Large intestine (tissue), 3 donors: ENCODE data around the gene LSM2. TPM values are rescaled to one million over a fixed set of nuclear protein-coding genes. Genes with fewer than 3 reads are reported as not detected.

ENCODE experiments used
- DNase-seq, 2 donors: peaks; one replicate each; pipeline versions ENCODE4 v3.0.0 to v3.0.0-alpha.2; 2013
- H3K27ac ChIP-seq: one replicate; pipeline ENCODE4 v1.5.1; 2013; ENCODE audit warnings: low read length
- H3K27me3 ChIP-seq: 2 replicates; pipeline ENCODE4 v1.6.1; 2013; ENCODE audit warnings: low read length; ENCODE audit not compliant: control insufficient read depth, insufficient read depth
- H3K36me3 ChIP-seq: 2 replicates; pipeline ENCODE4 v1.6.1; 2013; ENCODE audit warnings: low read length; ENCODE audit not compliant: control insufficient read depth, insufficient read depth
- H3K4me1 ChIP-seq: one replicate; pipeline ENCODE4 v1.6.1; 2013; ENCODE audit warnings: low read length; ENCODE audit not compliant: control insufficient read depth, insufficient read depth
- H3K4me3 ChIP-seq: one replicate; pipeline ENCODE4 v1.5.1; 2013; ENCODE audit warnings: low read length
- H3K9me3 ChIP-seq: one replicate; pipeline ENCODE4 v1.6.1; 2013; ENCODE audit warnings: mild to moderate bottlenecking, low read depth, low read length, moderate library complexity; ENCODE audit not compliant: control insufficient read depth
- WGBS: methylation state at CpG from one replicate; pipeline ENCODE4 v1.1.5; 2013; ENCODE audit warnings: low lambda C conversion rate; ENCODE audit not compliant: insufficient coverage; 5-methylcytosine and 5-hydroxymethylcytosine counted together
- polyA plus RNA-seq: library from polyadenylated mRNA; unstranded; fragments of 120-200 nt; gene quantifications from one replicate; pipeline ENCODE4 v1.2.1, GENCODE V29; 2013

The LSM2 gene
- polyA plus RNA-seq, 1 donor: 51.4 TPM

DNA sequence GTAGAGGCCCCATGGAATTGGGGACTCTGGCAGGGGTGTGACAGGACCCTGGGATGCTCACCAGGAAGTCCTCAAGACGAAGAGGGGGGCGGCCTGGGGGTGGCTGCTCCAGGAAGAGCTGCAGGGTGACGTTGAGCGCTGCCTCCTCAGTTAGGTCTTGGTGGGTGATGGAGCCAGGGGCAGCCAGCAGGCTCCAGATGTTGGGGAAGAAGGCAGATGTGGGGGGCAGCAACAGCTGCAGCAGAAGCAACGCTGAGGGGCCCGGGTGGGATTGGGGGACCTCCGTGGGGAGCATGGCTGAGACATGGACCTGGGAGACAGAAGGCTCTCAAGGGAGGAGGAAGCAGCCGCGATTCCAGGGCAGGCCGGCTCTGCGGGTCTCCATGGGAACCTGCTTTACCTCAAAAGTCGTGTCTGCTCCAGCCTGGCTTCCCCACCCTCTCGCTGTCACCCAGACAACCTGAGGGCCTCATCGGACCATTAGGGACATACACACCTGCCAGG, 30.2 kb downstream of the LSM2 start:
- no peak for DNase-seq
- Histone ChIP-seq H3K4me1 (peaks cover 36% of the 10 kb centered on the region), H3K9me3 (peaks cover 2% of the 10 kb centered on the region), H3K27me3 (no peaks in the 10 kb centered on the region), H3K36me3 (peaks cover 32% of the 10 kb centered on the region), H3K27ac (peak overlapping the region; percentile 95), H3K4me3 (peak overlapping the region; percentile 49)
- no CpG with 5 or more reads among the region's 14 CpGs for WGBS

DNA sequence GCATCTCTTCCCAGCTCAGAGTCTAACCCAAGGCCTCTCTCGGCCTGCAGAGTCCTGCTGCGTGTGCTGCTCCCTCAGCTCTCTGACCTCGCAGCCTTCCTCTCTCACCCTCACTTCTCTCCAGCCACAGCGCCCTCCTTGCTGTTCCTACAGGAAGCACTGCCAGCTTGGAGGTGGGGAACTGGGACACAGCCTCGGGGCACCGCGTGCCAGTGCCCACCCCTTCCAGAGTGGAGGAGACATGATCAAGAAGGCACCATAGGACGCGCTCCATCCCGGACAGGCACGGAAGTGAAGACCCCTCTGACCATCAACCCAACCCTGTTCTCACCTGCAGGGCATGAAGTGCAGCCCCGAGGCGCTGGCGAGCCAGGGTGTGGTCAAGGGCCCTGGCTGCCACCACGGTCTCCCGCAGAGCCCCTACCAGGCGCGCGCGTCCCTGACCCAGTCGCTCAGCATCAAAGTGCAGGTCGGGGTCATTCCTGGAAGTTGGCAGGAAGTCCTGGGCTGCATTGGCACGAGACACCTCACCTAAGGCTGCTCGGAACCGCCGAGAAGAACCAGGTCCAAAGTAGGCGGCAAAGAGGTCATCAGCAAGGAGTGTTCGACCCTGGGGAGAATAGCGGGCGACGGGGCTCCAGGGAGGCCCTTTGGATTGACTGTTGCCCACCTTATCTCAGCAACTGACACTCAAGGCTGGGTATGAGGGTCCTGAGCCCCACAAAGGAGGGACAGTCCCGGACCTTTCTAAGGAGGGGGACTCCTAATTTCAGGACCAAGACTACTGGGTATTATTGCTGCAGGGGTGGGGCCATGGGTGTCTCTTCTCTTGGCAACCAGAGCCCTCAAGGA, 30.9 kb downstream of the LSM2 start:
- H3K27ac ChIP-seq: peak overlapping the region; percentile 95
- DNase-seq: no peak
- WGBS: 100% methylated on average over 1 of the region's 32 CpGs
- H3K4me1 ChIP-seq: peaks cover 36% of the 10 kb centered on the region
- no peaks in the 10 kb centered on the region for H3K27me3 ChIP-seq
- H3K36me3 ChIP-seq: peaks cover 25% of the 10 kb centered on the region
- H3K9me3 ChIP-seq: peaks cover 2% of the 10 kb centered on the region
- H3K4me3 ChIP-seq: peak overlapping the region; percentile 49

DNA sequence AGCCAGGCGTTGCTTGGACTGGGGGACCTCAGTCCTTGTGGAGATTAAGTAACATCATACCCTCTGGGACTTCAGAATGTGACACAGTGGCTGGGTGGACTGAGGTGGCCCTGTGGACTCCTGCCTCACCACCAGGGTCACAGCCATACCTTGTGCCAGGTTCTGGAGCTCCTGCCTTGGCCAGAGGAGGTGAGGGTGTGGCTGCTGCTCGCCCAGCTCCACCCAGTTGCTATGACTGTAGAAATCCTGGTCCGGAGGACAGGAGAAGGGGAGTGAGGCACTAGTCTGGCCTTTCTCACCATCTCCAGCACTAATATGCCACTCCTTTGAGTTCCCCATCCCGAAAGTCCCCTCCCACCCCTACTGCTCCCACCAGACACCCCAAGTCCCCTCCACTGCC, 31.6 kb downstream of the LSM2 start:
- peak overlapping the region; percentile 13 for H3K27ac ChIP-seq
- no peaks in the 10 kb centered on the region for H3K27me3 ChIP-seq
- peaks cover 36% of the 10 kb centered on the region for H3K4me1 ChIP-seq
- peak; percentile 56 to 75 for DNase-seq
- H3K4me3 ChIP-seq: no peak overlapping the region
- peaks cover 2% of the 10 kb centered on the region for H3K9me3 ChIP-seq
- peaks cover 18% of the 10 kb centered on the region for H3K36me3 ChIP-seq
- no CpG with 5 or more reads among the region's 4 CpGs for WGBS

DNA sequence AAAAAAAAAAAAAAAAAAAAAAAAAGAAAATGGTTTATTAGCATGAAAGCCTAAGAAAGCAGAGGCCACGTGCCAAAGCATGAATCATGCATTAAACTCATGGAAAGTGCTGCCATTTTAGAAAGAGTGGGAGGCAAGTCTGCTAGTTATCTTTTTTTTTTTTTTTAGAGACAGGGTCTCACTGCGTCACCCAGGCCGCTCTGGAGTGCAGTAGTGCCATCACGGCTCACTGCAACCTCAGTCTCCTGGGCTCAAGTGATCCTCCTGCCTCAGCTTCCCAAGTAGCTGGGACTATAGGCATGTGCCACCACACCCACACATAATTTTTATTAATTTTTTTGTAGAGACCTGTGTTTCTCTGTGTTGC, 34.8 kb downstream of the LSM2 start:
- Histone ChIP-seq H3K36me3 (no peaks in the 10 kb centered on the region), H3K27ac (no peak overlapping the region), H3K9me3 (peaks cover 2% of the 10 kb centered on the region), H3K4me3 (no peak overlapping the region), H3K27me3 (no peaks in the 10 kb centered on the region), H3K4me1 (peaks cover 22% of the 10 kb centered on the region)
- no CpG with 5 or more reads among the region's 4 CpGs for WGBS
- no peak for DNase-seq

DNA sequence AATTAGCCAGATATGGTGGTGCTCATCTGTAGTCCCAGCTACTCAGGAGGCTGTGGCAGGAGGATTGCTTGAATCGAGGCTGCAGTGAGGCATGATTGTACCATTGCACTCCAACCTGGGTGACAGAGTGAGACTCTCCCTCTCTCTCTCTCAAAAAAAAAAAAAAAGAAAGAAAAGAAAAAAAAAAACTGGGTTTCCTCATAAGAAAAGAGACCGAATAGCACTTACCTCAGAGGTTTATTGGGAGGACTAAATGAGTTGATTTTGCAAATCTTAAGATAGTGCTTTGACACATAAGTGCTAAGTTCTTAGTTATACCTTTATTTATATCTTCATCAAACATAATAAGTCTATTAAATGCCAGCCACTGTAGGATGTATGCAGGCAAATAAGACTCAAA, 35.9 kb downstream of the LSM2 start:
- H3K4me1 ChIP-seq: peaks cover 21% of the 10 kb centered on the region
- no peak for DNase-seq
- no peaks in the 10 kb centered on the region for H3K27me3 ChIP-seq
- no peak overlapping the region for H3K27ac ChIP-seq
- no peaks in the 10 kb centered on the region for H3K36me3 ChIP-seq
- peaks cover 1% of the 10 kb centered on the region for H3K9me3 ChIP-seq
- WGBS: no CpG with 5 or more reads among the region's 2 CpGs
- no peak overlapping the region for H3K4me3 ChIP-seq

DNA sequence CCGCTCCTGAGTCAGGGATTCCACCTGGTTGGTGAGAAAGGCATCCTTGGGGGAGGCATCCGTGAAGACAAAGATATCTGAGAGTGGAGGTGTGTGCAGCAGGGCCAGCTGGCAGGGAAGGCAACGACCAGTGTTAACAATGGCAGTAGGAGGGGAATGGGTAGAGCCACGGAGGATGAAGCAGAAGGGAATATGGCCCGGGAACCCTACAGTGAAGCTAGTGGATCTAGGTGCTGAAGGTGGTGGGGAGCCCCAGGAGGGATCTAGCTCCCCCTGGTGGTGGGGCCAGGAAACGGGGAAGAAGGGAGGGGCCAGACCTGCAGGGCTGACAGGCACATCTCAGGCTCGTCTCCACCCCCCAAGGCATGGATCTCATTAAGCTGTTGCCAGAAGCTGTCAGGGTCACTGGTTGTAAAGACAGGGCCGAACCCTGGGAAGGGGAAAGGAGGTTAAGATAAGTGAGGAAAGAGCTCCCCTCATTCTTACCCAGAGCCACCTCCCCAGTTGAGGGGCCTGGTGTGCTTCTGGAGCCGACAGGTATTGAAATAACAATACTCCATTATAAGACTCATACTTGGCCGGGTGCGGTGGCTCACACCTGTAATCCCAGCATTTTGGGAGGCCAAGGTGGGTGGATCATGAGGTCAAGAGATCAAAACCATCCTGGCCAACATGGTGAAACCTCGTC, 36.9 kb downstream of the LSM2 start:
- Histone ChIP-seq H3K9me3 (no peaks in the 10 kb centered on the region), H3K4me3 (no peak overlapping the region), H3K27me3 (no peaks in the 10 kb centered on the region), H3K27ac (no peak overlapping the region), H3K4me1 (peaks cover 16% of the 10 kb centered on the region), H3K36me3 (no peaks in the 10 kb centered on the region)
- WGBS: 40% methylated on average over 1 of the region's 12 CpGs
- DNase-seq: peak; percentile 79 to 81

DNA sequence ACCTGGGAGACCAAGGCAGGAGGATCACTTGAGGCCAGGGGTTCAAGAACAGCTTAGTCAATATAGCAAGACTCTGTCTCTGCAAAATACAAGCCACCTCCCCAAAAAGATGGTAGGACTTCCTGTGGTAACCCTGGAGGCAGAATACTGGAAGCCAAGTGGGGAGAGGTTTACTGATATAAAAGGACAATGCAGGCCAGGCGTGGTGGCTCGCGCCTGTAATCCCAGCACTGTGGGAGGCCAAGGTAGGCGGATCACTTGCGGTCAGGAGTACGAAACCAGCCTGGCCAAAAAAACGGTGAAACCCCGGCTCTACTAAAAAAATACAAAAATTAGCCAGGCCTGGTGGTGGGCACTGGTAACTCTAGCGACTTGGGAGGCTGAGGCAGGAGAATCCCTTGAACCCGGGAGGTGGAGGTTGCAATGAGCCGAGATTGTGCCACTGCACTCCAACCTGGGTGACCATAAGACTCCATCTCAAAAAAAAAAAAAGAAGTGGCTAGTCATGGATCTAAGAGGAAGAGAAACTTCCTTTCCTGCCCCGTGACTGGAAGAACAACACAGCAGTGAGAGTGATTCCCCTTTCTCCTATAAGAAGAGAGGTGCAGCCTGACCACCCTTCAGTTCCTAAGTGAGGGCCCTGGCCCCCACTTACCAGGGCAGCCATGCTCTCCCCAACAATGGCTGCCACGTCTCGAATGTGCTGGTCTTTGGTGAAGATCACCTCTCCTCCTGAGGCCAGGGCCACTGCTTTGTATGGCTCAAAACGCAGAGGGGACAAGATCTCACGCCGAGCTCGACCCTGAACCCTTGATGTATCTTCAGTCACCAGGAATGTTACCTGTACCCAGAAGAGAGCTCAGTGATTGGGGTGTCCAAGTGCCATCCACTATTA, 38.2 kb downstream of the LSM2 start:
- Histone ChIP-seq H3K27ac (no peak overlapping the region), H3K9me3 (no peaks in the 10 kb centered on the region), H3K4me3 (no peak overlapping the region), H3K4me1 (peaks cover 24% of the 10 kb centered on the region), H3K27me3 (no peaks in the 10 kb centered on the region), H3K36me3 (no peaks in the 10 kb centered on the region)
- DNase-seq: no peak
- WGBS: no CpG with 5 or more reads among the region's 18 CpGs

DNA sequence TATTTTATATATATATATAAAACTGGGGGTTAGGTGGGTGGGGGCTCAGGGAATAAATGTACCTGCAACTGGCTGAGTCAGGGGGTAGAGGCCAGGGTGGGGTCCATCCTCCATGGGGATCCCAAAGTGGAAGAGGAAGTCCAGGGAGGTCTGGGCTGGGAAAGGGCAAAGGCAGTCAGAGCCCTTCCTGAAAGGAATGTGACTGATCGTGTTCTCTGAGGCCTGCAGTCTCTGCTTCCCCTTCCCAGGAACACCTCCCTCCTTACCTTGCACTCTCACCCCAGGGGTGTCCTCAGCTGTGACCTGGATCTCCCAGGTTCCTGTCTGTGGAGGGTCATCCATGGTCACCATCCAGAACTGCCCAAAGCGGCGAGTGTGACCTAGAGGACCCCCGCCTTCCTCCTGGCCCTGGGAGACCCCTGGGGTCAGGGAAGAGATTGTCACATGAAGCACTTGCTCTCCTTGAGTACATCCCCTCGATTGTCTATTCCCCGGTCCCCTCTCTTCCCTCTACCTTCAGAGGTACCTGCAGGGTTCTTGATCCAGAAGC, 39.6 kb downstream of the LSM2 start:
- DNase-seq: peak in 1 of 2 donors; percentile 31
- Histone ChIP-seq H3K36me3 (peaks cover 9% of the 10 kb centered on the region), H3K9me3 (no peaks in the 10 kb centered on the region), H3K4me3 (no peak overlapping the region), H3K27ac (no peak overlapping the region), H3K27me3 (no peaks in the 10 kb centered on the region), H3K4me1 (peaks cover 30% of the 10 kb centered on the region)
- no CpG with 5 or more reads among the region's 6 CpGs for WGBS

DNA sequence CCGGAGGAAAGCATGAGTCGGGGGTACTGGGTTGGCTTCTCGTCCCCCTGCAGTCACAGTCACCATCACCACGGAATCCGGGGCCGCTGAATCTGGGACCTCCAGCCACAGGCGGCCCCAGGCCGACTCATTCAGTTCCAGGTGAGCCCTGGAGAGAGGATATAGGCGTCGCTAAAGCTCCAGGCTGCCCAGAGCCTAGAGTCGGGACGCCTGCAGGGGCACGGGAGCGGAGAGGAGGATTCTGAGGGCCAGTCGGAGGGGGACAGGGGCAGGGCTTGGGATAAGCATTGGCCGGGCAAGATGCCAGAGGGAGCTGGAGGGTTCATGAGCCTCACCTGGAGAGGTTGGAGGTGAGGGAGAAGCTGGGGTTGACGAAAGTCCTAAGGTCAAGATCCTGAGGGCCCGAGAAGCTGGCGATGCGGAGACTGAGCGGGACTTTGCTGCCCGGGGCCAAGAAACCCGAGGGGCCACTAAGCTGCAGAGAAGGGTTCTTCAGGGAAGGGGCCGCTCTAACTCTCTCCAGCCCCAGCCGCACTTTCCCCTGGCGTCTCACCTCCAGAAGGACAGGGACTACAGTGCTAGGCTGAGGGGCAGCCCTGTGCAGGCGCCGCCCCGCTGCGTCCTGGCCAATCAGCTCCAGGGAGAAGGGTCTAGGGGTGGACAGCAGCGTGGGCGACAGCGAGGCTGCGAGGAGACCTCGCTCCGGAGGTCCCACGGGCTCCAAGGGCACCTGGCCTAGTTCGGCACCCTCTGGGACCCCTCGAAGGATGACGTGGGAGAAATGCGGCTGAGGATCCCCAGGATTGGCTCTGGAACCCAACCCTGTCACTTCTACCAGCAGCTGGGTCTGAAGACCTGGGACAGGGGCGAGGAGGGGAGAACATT, 40.6 kb downstream of the LSM2 start:
- DNase-seq: peak in 1 of 2 donors; percentile 78
- 19% methylated on average over 3 of the region's 42 CpGs for WGBS
- Histone ChIP-seq H3K27ac (peak overlapping the region; percentile 19), H3K27me3 (no peaks in the 10 kb centered on the region), H3K36me3 (peaks cover 19% of the 10 kb centered on the region), H3K9me3 (no peaks in the 10 kb centered on the region), H3K4me1 (peaks cover 36% of the 10 kb centered on the region), H3K4me3 (peak overlapping the region; percentile 49)
